Left renal cortex interstitium (tissue), 4 donors: ENCODE measurements around the gene ARMH2. TPM values are rescaled to one million over a fixed set of nuclear protein-coding genes. Genes with fewer than 3 reads are reported as not detected.
"Not testable (repeated sequence)": the region's sequence is repeated elsewhere in the genome, so short reads cannot be mapped to it uniquely, and the experiment has no call there.

Experiments
- DNase-seq, 4 donors: peaks; one replicate each; pipeline ENCODE4 v3.0.0-alpha.2; 2013; ENCODE audit warnings: low read depth in 4 of 4, low spot score in 2 of 4, missing footprints in 1 of 4
- polyA plus RNA-seq, 4 donors: library from polyadenylated mRNA; unstranded; fragments of 120-200 nt; gene quantifications; one replicate each; pipeline ENCODE4 v1.2.1, GENCODE V29; 2013; ENCODE audit not compliant: insufficient read length in 4 of 4

ARMH2 gene
- polyA plus RNA-seq, 4 donors, result not detected

DNA sequence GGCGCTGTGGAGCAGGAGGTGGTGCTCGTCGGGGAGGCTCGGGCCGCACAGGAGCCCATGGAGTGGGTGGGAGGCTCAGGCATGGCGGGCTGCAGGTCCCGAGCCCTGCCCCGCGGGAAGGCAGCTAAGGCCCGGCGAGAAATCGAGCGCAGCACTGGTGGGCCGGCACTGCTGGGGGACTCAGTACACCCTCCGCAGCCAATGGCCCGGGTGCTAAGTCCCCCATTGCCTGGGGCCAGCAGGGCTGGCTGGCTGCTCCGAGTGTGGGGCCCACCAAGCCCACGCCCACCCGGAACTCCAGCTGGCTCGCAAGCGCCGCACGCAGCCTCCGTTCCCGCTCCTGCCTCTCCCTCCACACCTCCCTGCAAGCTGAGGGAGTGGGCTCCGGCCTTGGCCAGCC is 32.7 kb downstream of the ARMH2 start:
- not testable (repeated sequence) for DNase-seq

DNA sequence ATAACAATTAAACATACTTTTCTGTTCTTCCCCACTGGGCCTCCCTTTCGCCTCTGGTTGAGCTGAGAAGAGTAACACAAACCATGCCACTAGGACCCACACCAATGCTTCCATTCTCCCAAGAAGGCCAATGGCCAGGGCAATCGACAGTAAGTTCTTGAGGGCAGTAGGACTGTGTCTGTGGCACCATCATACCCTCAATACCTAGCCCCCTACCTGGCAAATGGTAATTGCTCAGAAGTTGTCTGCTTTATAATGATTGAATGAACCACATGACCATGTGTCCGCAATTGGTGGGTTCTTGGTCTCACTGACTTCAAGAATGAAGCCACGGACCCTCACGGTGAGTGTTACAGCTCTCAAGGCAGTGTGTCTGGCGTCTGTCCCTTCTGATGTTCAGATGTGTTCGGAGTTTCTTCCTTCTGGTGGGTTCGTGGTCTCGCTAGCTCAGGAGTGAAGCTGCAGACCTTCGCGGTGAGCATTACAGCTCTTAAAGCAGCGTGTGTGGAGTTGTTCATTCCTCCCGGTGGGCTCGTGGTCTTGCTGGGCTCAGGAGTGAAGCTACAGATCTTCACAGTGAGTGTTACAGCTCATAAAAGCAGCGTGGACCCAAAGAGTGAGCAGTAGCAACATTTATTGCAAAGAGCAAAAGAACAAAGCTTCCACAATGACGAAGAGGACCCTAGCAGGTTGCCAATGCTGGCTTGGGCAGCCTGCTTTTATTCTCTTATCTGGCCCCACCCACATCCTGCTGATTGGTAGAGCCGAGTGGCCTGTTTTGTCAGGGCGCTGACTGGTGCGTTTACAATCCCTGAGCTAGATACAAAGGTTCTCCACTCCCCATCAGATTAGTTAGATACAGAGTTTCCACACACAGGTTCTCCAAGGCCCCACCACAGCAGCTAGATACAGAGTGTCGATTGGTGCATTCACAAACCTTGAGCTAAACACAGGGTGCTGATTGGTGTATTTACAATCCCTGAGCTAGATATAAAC is 33.6 kb downstream of the ARMH2 start:
- DNase-seq, result not testable (repeated sequence)

DNA sequence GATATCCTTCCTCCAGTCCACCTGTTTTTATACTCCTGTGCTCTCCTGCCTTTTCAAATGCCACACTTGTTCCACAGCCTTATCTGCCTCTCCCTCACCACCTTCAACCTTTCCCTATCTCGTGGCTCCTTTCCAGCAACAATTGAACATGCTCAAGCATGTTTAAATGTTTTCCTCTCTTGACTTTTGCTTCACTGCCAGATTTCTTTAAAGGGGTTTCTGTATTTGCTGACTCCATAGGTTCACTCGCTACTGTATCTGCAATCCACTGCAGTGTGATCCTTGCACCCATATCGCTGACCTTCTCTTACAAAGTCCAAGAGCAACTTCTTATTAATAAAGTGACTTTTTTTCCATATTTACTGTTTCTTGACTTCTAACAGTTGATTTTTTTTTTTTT is 35.1 kb downstream of the ARMH2 start:
- no peak for DNase-seq

DNA sequence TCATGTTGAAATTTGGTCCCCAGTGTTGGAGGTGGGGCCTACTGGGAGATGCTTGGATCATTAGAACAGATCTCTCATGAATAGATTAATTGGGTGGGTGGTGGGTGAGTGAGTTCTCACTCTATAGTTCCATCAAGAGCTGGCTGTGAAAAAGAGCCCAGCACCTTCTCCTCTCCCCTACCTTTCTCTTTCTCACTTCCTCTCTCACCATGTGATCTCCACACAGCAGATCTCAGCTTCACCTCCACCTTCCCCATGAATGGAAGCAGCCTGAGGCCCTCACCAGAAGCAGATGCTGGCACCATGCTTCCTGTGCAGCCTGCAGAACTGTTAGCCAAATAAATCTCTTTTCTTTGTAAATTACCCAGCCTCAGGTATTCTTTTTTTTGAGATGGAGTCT is 36.9 kb downstream of the ARMH2 start:
- no peak for DNase-seq

- DNase-seq, result no peak
These were observed 37.4 kb downstream of the ARMH2 start for GRCh38 chr6:24761193-24761835.

- no peak for DNase-seq
These were observed 38.5 kb downstream of the ARMH2 start for GRCh38 chr6:24760210-24760609.

DNA sequence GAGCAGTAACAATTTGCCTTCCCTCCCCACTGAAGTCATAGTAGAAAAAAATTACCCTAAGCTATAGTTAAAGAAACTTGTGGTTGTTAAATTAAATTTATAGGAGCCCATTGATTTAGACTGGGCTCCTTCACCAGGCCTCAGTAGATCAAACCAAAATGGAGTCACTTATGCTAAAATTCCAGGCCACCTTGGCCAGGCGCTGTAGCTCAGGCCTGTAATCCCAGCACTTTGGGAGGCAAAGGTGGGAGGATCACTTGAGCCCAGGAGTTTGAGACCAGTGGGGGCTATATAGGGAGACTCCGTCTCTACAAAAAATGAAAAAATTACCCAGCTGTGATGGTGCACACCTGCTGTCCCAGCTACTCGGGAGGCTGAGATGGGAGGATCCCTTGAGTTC is 39.0 kb downstream of the ARMH2 start:
- no peak for DNase-seq

- DNase-seq, result no peak
These were observed 41.1 kb downstream of the ARMH2 start for GRCh38 chr6:24757611-24758010.

DNA sequence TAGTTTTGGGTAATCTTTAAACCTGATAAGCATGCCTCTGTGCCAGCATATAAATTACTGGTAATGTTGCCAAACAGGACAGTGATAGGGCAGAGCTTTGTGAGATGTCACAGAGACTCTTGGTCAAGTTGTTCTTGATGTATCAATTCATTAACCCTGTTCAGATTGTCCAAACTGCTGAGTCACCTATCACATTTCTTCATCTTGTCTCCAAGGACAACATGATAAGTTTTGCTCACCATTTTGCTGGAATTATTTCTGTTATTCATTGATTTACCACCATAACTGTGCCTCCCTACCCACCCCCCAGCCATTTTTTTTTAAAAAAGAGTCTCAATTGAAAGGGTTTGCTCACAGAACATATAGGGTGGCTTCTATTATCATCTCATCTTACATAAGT is 43.4 kb downstream of the ARMH2 start:
- DNase-seq, result no peak

- DNase-seq, result not testable (repeated sequence)
These were observed 44.3 kb downstream of the ARMH2 start for GRCh38 chr6:24754378-24754777.

DNA sequence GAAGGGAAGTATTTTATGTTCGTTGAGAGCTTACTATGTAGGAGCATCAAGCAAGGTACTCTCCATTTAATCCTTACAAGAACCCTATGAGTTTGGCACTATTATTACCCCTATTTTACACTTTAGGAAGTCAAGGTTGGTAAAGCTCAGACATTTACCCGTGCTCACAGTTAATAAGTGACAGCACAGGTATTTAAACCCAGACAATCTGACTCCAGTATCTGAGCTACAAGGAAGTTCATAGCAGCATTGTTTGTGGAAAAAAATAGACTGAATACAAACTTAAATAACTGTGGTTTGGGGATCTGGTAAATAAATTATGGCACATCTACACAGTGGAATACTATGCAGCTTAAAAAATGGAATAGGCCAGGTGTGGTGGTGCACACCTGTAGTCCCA is 45.2 kb downstream of the ARMH2 start:
- DNase-seq, result no peak

- no peak for DNase-seq
These were observed 45.7 kb downstream of the ARMH2 start for GRCh38 chr6:24752917-24753492.

DNA sequence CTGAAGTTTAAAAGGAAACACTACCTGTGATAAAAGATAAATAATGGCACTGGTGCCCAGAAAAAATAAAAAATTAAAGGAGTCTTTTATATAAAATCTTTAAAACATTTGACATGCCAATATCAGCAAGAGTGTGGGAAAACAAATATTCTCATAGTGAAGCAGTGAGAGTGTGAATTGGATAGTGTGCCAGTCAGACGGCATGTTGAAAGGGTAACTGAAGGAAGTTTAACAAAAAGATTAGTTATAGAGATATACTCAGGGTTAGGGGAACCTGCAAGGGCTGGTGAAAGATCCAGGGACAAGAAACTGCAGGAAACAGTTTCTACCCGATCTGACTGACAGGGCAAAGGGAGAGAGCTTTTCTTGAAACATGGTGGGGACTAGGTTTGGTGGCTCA is 46.2 kb downstream of the ARMH2 start:
- no peak for DNase-seq

DNA sequence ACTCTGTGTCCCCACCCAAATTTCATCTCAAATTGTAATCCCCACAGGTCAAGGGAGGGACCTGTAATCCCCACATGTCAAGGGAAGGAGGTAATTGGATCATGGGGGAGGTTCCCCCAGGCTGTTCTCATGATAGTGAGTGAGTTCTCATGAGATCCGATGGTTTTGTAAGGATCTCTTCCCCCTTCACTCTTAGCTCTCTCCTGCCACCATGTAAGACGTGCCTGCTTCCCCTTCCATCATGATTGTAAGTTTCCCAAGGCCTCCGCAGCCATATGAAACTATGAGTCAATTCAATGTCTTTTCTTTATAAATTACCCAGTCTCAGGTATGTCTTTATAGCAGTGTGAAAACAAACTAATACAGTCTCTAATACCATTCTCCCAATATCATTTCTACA is 47.8 kb downstream of the ARMH2 start:
- DNase-seq, result not testable (repeated sequence)

GRCh38 chr6:24749297-24749696 is 49.4 kb downstream of the ARMH2 start:
- DNase-seq, result no peak

Other genes with a start within 250 kb of the ARMH2 start
- gene KIAA0319, start 152.7 kb downstream of the ARMH2 start, polyA plus RNA-seq, result under 1 TPM; 0.28 to 0.46 (median 0.35) TPM
- gene TDP2, start 132.0 kb downstream of the ARMH2 start, polyA plus RNA-seq, result 10 to 100 TPM; 54.5 to 69.3 (median 62.6) TPM
- 10 to 100 TPM; 33.5 to 45.4 (median 35.0) TPM for gene ACOT13, start 131.8 kb downstream of the ARMH2 start, polyA plus RNA-seq
- 100 to 1,000 TPM; 120 to 148 (median 140) TPM for gene C6orf62, start 79.8 kb downstream of the ARMH2 start, polyA plus RNA-seq
- gene GMNN, start 24.0 kb downstream of the ARMH2 start, polyA plus RNA-seq, result 10 to 100 TPM; 51.8 to 67.4 (median 56.1) TPM
- gene RIPOR2, start 137.0 kb upstream of the ARMH2 start, polyA plus RNA-seq, result 1 to 10 TPM; 6.0 to 8.8 (median 7.1) TPM